NOMO-1 treated with DMSO at 0.1 percent for 48 hours (cell line): ENCODE results near the gene KLHL17.
"Not testable (repeated sequence)": the region's sequence is repeated elsewhere in the genome, so short reads cannot be mapped to it uniquely, and the experiment has no call there.

Experiments
- DNase-seq: peaks from one replicate; lab custom pipeline; 2025; ENCODE audit not compliant: unreplicated experiment; lab: John Stamatoyannopoulos, UW

The KLHL17 gene

GRCh38 chr1:966704-967300 lies 6.4 kb downstream of the KLHL17 start:
- DNase-seq = peak; percentile 28

DNA sequence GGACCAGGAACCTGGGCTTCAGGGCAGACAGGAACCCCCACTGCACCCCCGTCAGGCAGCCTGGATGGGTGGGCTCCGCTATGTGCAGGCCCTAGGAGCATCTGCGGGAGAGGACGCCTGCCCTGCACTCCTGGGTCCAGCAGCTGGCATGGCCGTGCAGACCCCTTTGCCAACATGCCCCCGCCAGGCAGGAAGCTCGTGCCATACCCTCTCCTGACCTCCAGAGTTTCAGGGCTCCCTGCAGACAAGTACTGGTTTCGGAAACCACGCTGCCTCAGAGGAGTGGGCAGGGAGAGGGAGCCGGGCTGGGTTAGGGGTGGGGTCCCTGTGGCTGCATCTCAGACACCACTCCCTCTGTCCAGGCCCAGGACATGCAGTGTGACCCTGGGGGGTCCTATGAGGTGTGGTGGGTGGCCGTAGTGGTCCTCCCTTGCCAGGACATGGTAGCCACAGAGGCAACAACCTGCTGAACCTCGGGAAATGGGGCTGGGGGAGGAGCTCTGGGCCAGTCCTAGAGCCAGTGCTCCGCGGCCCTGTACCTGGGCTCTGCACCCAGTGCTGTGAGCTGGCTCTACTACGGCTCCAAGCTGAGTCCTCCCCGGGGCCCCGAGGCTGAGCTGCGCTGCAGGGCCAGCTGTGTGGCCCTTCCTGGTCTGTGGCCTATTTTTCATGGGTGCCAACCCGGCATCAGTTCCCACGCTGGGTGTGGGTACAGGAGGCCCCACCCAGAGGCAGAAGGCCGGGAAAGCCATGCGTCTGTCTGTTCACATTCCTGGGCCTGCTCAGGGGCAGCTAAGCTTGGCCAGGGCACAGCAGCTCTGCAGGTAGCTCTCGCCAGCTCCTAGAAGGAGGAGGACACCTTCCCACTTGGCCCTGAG lies 7.3 kb downstream of the KLHL17 start:
- DNase-seq = no peak

GRCh38 chr1:969260-969855 lies 9.0 kb downstream of the KLHL17 start:
- no peak for DNase-seq

- DNase-seq = no peak
Measured at GRCh38 chr1:970242-970972, 10.0 kb downstream of the KLHL17 start.

- DNase-seq = no peak
Measured at GRCh38 chr1:970973-971730, 10.8 kb downstream of the KLHL17 start.

DNA sequence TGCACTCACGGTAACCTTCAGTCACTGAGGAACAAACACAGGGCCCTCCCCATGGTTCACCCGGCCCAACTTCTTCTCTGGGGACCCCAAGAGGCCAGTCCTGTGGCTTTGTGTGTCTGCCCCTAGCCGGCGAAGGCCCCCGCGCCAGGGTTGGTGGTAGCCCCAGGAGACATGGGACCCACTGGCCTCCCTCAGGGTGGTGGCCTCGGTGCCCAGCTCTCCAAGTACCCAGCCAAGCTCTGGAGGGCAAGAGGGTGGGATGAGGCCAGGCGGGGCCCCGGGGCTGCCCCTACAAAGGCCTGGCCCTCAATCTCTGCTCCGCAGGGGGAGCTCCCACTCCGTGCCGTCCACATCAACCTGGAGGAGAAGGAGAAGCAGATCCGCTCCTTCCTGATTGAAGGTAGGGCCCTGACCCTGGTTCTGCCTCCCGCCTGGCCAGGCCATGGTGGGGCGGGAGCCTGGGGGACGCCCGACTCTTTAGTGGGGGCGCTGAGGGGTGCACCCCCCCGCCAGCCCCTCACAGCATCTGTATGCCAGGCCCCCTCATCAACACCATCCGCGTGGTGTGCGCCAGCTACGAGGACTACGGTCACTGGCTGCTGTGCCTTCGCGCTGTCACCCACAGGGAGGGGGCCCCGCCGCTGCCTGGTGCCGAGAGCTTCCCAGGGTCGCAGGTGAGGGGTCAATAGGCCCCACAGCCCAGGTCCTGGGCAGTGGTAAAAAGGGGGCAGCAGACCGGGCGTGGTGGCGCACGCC lies 11.5 kb downstream of the KLHL17 start:
- no peak for DNase-seq

DNA sequence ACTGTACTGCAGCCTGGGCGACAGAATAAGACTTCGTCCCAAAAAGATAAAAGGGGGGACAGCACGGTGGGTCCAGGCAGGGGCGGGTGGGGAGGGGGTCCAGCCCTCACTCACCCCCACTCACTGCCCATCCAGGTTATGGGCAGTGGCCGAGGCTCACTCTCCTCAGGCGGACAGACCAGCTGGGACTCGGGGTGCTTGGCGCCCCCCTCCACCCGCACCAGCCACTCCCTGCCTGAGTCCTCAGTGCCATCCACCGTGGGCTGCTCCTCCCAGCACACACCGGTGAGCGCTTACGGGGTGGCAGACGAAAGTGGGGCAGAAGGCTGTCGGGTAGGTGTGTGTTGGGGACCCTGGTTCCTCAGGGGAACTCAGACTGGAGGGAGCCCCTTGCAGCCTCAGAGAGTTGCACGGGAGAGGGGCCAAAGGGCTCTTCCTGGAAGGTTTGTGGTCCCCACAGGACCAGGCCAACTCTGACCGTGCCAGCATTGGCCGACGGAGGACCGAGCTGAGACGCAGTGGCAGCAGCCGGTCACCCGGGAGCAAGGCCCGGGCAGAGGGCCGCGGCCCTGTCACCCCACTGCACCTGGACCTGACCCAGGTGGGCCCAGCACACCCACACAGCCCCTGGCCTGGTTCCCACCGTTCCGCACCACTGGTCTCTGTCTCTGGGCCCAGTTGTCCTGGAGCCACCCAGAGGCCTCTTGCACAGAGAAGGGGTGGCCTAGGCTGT lies 12.5 kb downstream of the KLHL17 start:
- DNase-seq = no peak

DNA sequence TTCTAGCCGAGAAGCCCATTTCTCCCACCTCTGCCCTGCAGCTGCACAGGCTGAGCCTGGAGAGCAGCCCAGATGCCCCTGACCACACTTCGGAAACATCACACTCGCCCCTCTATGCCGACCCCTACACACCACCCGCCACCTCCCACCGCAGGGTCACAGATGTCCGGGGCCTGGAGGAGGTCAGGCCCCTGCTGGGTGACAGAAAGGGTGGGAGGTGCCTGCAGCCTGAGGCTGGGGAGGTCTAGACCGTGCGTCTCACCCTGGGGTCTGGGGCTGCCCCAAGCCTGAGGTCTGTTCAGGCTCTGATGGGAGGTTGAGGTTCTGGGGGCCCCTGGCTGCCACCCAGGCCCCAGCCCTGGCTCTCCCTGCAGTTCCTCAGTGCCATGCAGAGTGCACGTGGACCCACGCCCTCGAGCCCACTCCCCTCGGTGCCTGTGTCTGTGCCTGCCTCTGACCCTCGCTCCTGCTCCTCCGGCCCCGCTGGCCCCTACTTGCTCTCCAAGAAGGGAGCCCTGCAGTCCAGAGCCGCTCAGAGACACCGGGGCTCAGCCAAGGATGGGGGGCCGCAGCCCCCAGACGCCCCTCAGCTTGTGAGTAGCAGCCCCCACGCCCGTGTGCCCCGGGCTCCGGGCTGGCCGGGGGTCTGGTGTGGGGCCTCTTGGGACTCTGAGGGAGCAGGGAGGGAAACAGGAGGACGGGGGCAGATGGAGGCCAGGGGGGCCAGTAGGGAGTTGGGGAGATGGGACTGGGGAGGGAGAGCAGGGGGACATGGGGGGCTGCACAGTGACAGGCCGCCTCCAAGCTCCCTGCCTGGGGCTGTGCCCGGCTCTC lies 13.3 kb downstream of the KLHL17 start:
- DNase-seq = no peak

DNA sequence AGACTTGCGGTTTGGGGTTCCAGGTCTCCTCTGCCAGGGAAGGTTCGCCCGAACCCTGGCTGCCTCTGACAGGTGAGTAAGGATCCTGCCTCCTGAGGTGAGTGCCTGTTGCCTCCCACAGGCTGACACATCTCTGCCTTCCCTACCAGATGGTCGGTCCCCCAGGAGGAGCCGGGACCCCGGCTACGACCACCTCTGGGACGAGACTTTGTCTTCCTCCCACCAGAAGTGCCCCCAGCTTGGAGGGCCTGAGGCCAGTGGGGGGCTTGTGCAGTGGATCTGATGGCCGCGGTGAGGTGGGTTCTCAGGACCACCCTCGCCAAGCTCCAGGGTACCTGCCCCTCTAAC lies 13.9 kb downstream of the KLHL17 start:
- no peak for DNase-seq

DNA sequence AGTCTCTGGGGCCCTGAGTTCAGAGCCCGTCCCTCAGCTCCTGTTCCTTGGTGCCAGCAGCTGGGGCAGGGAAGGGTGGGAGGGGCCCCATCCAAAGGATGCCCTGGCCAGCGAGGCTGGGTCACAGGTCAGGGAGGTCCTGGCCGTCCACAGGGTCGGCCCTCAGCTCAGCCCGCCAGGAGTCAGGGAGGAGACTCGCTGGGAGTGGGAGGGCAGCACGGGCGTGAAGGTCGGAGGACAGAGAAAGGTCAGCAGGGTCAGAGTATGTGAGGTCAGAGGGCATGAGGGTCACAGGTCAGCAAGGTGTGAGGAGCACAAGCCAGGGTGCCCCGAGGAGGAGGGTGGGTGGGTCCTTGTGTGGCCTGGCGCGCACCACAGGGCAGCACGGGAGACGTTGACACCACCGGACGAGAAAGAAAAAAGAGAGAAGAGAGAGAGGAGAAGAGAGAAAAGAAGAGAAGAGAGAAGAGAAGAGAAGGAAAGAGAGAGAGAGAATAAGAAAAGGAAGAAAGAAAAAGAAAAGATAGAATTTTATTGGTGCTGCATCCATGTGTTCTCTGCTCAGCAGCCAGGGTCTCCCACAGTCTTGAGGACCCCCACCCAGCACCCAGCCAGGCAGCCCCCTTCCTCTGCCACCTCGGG lies 14.4 kb downstream of the KLHL17 start:
- no peak for DNase-seq

DNA sequence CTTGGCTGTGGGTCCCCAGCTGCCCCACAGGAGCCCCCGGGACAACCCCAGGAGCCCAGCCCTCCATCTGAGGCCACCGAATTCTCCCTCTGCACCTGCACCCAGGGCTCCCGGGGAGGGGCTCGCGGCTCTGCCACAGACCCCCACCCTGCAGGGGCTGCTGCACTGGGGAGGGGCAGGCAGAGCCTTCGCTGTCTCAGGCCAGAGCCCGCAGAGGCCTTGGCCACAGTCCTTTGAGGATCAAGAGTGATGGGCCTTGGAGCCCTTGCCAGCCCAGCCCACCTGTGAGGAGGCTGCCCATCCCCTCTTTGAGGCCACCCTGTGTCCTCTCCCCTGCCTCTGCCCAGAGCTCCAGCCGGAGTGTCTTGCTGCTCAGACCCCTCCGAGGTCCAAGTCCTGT lies 15.0 kb downstream of the KLHL17 start:
- DNase-seq = no peak

GRCh38 chr1:975896-976683 lies 15.7 kb downstream of the KLHL17 start:
- DNase-seq = peak; percentile 40

GRCh38 chr1:976791-977190 lies 16.4 kb downstream of the KLHL17 start:
- not testable (repeated sequence) for DNase-seq

DNA sequence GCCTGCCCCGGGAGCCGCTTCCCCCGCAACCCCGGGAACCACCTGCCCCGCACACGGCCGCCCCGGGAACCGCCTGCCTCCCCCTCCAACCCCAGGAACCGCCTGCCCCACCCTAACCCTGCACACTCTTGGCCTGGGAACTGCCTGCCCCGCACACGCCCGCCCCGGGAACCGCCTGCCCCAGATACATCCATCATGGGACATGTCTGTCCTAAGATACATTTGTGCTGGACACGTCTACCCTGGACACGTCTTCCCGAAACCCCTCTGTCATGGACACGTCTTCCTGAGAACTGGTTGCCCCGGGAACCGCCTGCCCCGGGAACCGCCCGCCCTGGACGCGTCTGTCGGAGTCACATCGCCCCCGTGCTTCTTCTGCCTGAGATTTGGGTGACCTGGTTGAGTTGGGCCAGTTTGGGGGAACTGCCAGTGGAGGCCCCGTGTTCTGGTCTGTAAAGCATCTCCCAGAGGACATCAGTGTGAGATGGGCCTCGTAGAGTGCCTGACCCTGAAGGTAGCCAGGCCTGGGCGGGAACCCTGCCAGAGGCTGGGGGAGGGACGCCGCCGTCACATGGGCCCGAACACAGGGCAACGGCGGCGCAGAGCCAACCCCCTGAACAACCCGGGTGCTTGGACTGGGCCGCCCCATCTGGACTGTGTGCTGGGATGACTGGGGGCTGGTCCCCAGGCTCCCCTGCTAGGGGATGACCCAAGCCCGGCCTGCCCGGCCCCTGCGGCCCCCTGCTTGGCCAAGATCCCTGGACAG lies 17.9 kb downstream of the KLHL17 start:
- DNase-seq = no peak

GRCh38 chr1:978835-979743 lies 18.7 kb downstream of the KLHL17 start:
- no peak for DNase-seq

DNA sequence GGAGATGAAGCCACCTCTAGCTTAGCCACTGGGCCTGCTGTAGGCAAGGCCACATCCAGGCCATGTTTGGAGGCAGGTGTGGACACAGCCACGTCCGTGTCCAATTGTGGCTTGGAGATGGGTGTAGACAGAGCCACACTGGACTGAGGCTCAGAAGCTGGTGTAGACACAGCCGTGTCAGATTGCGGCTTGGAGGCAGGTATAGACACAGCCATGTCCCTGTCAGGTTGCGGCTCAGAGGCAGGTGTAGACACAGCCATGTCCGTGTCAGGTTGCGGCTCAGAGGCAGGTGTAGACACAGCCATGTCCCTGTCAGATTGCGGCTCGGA lies 19.3 kb downstream of the KLHL17 start:
- no peak for DNase-seq
